Measurements from ENCODE around the gene HEG1. TPM values are rescaled to one million over a fixed set of nuclear protein-coding genes. Genes with fewer than 3 reads are reported as not detected.
"Not testable (repeated sequence)": the region's sequence is repeated elsewhere in the genome, so short reads cannot be mapped to it uniquely, and the experiment has no call there.

The HEG1 gene
- total RNA-seq, 1 donor from 2014 or later = 78.3 TPM

- DNase-seq (ENCODE audit: low spot score) = no peak
Observed at GRCh38 chr3:124986192-124987143, 69.3 kb downstream of the HEG1 start.

DNA sequence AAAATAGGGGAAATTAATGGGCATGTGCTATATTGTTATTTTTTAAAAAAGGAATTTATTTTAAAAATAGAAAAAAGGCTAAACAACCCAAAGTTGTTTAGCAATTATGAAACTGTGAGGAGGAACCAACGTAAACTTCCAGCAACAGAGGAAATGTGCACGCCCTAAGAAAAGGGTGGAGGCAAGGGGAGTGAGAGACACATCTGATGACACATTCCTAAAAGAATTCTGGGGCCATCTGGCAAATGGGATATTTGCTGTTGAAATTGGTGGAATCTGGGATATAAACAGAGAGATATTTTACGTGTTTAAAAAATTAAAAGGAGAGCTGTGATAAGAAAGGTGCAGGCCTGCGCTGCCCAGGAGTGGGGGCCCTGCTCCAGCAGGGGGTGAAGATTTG, 70.4 kb downstream of the HEG1 start:
- no peak for DNase-seq (ENCODE audit: low spot score)

GRCh38 chr3:124984754-124985153, 71.0 kb downstream of the HEG1 start:
- no peak for DNase-seq (ENCODE audit: low spot score)

- no peak for DNase-seq (ENCODE audit: low spot score)
Observed at GRCh38 chr3:124982855-124983254, 72.9 kb downstream of the HEG1 start.

GRCh38 chr3:124981472-124981871, 74.3 kb downstream of the HEG1 start:
- no peak for DNase-seq (ENCODE audit: low spot score)

DNA sequence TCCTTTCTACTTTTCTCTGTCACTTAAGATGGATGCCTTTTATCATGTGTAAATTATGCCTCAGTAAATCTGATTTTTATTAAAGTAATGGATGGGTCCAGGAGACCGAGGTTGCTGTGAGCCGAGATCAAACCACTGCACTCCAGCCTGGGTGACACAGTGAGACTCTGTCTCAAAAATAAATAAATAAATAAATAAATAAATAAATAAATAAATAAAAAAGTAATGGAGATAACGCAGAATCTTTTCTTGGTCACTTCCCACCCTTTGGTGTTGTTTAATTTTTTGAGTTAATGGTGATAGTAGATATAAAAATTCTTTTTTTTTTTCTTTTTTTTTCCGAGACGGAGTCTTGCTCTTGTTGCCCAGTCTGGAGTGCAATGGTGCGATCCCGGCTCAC, 77.2 kb downstream of the HEG1 start:
- DNase-seq (ENCODE audit: low spot score) = no peak

- DNase-seq (ENCODE audit: low spot score) = no peak
Observed at GRCh38 chr3:124976383-124976782, 79.4 kb downstream of the HEG1 start.

- DNase-seq (ENCODE audit: low spot score) = no peak
Observed at GRCh38 chr3:124974691-124975090, 81.1 kb downstream of the HEG1 start.

- DNase-seq (ENCODE audit: low spot score) = no peak
Observed at GRCh38 chr3:124973290-124973689, 82.5 kb downstream of the HEG1 start.

DNA sequence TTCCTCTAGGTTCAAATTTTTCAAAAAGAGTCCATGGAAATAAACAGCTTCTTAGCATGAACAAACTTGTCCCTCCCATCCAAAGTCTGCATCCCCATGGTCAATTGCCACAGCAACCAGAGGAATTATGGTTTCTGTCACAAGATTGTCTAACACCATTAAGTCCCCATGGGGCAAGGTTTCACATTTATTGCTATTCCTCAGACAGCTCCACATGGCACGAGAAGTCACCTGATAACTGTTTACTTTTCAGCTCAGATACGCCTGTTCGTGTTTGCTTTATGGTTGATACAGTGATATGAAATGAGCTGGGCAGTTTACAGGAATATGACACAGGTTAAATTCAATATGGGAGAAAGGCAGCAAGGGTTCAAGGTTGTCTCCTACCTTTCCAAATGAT, 83.3 kb downstream of the HEG1 start:
- DNase-seq (ENCODE audit: low spot score) = no peak

DNA sequence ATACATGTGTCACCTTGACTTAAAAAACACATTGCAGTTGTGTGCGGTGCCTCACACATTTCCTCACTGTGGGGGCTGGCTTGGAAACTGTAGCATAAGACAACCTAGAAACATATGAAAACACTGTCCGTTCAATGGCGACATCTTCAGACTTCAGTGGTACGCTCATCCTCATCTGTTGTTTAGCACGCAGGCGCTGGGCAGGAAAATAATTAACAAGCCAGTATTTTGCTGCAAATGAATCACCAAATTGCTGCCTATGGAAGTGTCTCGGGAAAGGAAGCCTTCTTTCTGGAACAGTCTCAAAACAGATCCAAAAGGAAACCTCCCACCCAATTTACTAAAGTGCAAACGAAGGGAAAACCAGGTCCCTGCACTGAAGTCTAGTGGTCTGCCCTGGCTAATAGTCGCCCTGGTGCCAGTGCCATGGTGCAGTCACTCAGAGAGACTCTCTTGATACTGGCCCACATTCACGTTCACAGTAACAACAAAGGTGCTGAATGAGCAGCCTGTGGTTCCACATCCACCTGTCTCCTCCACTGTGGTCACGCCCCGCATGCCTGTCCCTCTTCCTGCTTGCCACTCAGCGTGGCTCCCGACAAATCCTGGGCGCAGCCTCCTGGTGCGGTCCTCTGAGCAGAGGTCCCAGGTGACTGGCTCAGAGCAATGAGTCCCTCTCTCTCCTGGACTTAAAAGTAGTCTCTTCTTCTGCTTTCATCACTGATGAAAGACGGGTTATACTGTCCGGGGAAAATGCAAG, 85.7 kb downstream of the HEG1 start:
- no peak for DNase-seq (ENCODE audit: low spot score)

GRCh38 chr3:124969190-124969589, 86.6 kb downstream of the HEG1 start:
- DNase-seq (ENCODE audit: low spot score) = no peak

- no peak for DNase-seq (ENCODE audit: low spot score)
Observed at GRCh38 chr3:124967964-124968363, 87.8 kb downstream of the HEG1 start.

GRCh38 chr3:124966521-124967445, 89.0 kb downstream of the HEG1 start:
- DNase-seq (ENCODE audit: low spot score) = no peak

DNA sequence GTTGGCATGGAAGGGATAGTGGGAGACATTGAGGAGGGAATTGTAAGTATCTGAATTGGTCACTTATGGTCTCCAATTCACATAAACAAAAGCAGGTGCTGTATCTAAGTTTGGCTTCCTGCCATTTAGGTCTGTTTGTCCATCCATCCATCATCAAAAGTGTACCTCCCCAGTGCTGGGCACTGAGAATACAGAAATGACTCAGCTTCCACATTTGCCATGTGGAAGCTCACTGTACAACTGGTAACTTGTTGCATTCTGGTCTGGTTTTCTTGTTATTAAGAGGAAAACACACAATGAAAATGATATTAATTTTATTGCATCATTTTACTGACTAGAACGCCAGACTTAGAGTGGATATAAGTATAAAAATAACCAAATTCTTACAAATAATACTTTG, 90.4 kb downstream of the HEG1 start:
- no peak for DNase-seq (ENCODE audit: low spot score)

- no peak for DNase-seq (ENCODE audit: low spot score)
Observed at GRCh38 chr3:124964387-124964786, 91.4 kb downstream of the HEG1 start.

DNA sequence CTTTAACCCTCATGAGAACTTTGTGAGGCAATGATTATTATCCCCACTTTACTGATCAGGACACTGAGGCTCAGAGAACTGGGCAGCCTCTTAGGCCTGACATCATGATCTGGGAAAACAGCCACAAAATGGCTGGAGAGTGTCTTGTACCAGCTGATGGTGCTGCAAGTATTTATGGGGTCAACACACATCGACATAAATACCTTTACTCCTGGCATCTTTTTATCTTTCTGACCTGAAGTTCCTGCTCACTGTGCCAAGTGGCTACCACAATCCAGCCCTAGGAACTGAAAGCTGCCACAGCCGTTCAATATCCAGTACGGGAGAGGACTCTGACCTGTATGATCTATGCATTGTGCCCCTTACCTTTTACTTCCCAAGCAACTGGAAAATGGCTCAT, 92.0 kb downstream of the HEG1 start:
- DNase-seq (ENCODE audit: low spot score) = no peak

- no peak for DNase-seq (ENCODE audit: low spot score)
Observed at GRCh38 chr3:124962403-124962940, 93.3 kb downstream of the HEG1 start.

DNA sequence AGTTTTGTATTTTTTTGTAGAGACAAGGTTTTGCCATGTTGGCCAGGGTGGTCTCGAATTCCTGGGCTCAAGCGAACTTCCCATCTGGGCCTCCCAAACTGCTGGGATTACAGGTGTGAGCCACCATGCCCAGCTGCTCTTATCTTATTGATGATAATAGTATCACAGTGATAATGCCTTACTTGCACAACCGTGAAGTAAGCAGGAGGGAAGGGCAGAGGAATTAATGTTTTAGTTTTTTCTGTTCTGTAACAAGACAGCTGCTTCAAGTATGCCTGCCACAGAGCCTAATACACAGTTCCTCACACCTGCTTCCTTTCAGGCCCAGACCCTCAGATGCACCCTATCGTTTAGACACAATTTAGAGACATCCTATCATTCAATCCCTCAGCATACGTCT, 95.1 kb downstream of the HEG1 start:
- DNase-seq (ENCODE audit: low spot score) = no peak

DNA sequence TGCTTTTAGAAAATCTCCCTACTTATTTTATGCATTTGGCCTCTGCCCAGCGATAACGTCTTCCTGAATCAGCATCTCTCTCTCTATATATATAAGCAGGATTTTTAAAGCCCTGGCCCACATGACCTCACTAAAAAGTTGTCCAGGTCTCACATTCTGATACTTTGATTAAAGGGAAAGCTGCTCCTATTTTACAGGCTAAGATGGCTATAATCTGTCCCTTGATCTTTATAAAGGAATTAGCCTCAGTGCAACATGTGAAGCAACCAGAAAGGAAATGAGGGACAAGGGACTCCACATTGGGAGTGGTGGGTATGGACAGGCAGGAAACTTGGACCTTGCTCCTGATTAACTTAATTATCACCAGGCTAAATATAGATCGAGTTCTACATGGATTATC, 95.7 kb downstream of the HEG1 start:
- no peak for DNase-seq (ENCODE audit: low spot score)

DNA sequence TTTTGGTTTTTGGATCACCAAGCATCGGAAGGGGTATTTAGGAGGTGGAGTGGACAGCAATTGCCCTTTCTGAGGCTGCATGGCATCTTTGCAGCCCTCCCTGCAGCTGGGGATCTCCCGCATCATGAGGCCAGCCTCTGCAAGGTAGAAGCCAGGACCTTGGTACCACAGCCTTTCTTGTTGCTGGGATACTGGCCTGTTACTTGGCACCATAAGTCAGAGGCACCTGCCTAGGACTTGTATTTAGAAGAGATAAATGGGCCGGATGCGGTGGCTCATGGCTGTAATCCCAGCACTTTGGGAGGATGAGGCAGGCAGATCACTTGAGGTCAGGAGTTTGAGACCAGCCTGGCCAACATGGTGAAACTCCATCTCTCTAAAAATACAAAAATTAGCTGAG, 97.8 kb downstream of the HEG1 start:
- DNase-seq (ENCODE audit: low spot score) = not testable (repeated sequence)
